NCI-H524 treated with DMSO at 0.1 percent for 48 hours (cell line): ENCODE results near the gene DIO3.
"Not testable (repeated sequence)": the region's sequence is repeated elsewhere in the genome, so short reads cannot be mapped to it uniquely, and the experiment has no call there.

Source experiments
- DNase-seq: peaks from one replicate; lab custom pipeline; 2025; lab: John Stamatoyannopoulos, UW

DIO3 gene

DNA sequence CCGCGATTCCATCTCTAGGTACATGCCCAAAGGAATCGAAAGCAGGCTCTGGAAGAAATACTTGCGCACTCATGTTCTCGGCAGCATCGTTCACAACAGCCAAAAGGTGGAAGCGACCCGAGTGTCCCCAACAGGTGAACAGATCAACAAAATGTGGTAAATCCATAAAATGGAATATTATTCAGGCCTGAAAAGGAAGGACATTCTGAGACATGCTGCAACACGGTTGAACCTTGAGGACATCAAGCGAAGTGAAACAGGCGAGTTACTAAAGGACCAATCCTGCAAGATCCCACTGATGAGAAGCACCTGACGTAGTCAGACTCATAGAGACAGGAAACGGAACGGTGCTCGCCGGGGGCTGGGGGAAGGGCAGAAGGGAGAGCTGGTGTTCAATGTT lies 17.5 kb upstream of the DIO3 start:
- DNase-seq, result no peak

DNA sequence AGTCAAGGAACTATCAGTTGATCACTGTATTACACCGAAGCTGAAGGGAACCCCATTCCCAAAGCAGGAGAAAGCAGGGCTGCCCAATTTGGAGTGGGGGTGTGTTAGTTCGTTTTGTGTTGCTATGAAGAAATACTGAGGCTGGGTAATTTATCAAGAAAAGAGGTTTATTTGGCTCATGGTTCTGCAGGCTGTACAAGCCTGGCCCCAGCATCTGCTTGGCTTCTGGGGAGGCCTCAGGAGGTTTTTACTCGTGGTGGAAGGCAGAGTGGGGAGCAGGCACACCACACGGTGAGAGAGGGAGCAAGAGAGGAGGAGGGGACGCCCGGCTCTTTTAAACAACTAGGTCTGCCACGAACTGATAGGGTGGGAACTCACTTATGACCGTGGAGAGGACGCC lies 16.7 kb upstream of the DIO3 start:
- no peak for DNase-seq

DNA sequence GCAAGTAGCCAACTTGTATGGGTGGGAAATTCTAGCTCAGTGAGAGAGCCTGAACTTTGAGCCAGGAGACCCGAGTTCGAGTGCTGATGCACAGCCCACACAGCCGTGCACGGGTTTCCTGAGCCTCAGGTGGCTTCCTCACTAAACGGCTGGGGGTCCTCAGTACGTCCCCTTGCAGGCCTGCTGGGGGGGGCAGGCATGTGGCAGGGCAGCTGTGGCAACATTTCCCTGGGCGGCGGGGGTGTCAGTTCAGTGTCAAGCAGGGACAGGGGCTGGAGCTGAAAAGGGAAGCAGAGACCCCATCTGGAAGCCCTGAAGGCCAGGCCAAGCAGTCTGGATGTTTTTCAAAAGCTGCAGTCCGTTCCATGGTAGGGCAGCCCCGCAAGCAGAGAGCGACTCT lies 14.6 kb upstream of the DIO3 start:
- DNase-seq, result no peak

DNA sequence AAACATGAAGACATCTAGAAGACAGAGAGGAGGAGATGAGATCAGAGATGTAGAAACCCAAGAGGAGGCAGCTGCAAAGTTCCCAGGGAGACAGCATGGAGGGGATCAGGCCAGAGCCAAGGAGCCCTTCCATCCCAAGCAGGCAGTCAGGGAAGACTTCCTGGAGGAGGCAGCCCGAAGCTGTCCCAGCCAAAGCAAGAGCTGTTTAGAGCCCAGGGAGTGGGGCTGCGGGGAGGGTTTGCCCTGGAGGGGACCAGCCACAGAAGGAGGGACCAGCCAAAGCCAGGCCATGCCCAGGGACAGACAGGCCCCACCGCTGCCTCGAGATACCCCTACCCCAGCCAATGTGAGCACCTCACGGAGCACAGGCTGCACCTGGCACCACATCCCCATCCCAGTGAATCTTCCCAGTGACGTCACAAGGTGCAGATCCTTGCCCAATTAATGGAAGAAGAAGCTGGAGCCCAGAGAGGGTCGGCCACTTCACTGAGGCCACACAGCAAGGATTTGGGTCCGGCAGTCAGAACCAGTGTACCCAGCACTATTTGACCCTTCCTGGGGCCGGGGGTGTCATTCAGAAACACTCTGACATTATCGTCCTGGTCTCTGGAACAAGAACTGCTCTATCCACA lies 14.1 kb upstream of the DIO3 start:
- no peak for DNase-seq

DNA sequence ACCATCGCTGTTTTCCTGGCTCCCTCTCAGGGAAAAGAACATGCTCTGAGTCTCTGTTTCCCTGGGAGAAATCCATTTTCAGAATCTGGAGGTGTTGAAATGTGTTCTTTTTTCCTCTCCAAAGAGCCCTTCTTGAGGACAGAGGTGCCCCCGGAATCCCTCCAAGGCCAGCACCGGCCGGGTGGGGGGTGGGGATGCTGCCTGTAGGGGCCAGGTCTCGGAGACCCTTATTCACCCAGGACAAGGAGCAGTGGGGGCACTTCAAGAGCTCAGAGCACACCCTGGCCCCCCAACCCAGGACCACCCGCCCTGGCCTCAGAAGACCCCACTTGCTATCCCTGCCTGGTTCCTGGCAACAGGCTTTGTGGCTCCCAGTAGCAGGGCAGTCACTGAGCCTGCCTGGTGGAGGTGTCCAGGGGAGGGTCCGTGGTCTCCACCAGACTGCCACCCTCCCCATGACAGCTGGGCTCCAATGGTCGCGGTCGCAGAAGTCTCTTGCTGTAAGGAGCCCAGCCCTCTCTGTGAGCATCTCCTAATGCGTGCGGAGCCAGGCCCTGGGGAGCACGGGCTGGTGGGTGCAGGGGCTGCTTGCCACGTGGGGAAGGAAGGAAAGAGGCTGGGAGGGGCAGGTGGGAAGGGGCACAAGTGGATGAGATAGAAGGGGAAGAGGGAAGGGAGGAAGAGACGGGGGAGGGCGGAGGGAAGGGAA lies 13.2 kb upstream of the DIO3 start:
- no peak for DNase-seq

DNA sequence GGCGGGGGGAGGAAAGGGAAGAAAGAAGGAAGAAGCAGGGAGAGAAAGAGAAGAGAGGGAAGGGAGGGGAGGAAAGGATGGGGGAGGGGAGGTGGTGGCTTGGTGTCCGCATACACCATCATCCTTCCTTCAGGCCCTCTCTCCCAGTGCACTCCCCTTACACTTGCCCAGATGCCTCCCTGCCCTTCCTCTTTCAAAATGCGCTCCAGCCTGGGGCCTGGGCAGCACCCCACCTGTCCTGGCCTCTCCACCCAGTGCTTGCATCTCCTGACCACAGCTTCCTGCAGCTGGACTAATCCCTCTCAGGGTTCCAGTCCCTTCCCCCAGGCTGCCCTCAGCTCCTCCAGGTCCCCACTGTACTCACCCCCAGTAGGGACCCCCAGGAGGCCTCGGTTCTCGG lies 12.6 kb upstream of the DIO3 start:
- no peak for DNase-seq

DNA sequence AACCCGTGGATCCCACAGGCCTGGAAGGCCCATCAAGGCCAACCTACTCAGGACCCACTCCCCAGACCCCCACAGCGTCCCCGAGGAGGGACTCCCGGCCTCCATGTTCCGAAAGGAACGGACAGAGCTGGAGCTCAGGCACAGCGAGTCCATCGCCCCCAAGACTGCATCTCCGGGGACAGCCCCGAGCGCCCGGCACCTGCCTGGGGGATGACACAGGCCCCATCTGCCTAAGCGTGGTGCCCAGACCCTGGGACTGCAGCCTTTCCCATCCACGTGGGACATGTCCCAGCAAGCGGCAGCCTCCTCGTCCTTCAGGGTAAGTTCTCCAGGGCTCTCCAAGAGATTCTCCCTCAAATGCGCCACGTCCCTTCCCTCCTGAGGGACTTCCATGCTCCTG lies 12.1 kb upstream of the DIO3 start:
- DNase-seq, result no peak

DNA sequence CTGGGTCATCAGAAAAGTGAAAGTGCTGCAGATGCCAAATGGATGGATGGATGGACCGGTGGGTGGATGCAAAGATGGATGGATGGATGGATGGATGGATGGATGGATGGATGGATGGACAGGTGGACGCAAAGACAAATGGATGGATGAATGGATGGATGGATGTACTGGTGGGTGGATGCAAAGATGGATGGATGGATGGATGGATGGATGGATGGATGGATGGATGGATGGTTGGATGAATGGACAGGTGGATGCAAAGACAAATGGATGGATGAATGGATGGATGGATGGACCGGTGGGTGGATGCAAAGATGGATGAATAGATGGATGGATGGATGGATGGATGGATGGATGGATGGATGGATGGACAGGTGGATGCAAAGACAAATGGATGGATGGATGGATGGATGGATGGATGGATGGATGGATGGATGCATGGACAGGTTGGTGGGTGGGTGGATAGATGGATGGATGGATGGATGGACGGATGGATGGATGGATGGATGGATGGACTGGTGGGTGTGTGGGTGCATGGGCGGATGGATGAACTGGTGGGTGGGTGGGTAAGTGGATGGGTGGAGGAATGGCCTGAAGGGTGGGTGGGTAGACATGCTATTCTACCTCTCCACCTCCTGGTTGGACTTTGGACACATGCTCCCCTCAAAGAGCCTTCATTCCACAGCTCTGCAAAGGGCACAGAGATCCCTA lies 10.9 kb upstream of the DIO3 start:
- DNase-seq, result not testable (repeated sequence)

DNA sequence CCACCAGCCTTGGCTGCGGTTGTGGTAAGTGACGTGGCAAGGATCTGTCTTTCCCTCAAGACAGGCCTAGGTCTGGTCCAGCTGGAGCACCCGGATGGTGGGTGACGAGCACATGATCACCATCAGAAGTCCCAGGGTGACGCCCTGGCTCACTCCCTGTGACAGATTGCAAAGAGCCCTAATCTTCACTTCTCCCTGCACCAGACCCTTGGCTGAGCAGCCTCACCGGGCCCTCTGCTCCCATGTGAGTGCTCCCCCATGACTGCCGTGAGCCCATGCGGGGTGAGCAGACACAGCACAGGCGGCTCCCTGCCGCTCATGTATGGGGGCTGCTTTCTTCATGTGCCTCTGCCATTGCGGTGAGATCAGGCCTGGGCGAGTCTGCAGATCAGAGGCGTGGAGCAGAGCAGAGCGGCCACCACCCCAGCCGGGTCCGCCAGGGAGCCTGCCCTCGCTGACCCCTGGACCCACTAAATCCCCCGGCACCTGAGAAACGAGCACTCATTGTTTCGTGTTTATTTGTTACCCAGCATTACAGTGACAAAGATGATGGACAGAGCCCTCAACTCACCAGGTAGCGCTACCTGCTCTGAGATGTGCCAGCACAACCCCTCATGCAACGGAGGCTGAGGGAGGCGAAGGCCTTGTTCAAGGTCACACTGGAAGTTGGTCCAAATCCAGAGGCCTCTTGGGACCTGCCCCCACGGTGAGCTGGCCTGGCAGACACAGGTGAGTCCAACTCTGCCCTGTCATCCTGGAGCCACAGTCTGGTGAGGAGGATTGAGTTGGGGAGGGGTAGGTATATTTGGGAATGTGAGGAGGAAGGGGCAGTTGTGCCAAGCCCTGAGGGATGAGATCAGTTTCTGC lies 9.3 kb upstream of the DIO3 start:
- DNase-seq, result no peak

DNA sequence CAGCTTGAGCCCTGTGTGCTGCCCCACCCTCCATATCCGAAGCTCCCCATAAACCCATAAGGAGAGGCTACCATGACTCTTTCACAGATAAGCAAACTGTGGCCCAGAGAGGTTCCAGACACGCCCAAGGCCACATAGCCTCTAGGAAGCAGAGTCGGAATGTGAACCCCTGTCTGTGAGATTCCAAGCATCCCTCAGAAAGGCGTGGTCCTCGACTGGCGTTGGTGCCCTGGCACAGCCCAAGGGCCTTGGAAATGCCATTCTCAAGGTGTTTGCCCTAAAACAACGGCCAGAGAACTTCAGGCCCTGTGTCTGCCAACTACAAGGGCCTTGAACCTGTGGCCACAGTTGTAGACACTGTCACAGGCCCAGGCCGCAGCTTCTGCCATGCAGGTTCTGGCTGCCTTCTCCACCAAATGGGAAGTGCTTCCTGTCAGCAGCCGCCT lies 8.5 kb upstream of the DIO3 start:
- DNase-seq, result no peak

DNA sequence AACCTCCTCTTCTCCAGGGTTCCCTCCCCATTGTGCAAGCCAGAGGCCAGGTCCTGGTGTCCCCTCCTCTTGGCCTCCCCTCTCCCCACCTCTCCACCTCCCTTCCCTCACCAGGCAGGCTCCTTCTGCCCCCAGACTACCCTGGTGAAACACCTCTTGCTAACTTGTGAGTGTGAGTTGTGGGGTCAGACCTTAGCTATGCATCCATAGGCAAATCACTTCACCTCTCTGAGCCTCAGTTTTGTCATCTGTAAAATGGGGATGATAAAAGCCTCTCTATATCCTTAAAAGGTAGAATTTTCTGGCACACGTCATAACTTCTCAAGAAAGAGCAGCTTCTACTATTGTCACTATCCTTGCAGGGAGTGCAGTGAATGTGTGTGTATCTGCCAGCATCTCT lies 7.9 kb upstream of the DIO3 start:
- DNase-seq, result no peak

DNA sequence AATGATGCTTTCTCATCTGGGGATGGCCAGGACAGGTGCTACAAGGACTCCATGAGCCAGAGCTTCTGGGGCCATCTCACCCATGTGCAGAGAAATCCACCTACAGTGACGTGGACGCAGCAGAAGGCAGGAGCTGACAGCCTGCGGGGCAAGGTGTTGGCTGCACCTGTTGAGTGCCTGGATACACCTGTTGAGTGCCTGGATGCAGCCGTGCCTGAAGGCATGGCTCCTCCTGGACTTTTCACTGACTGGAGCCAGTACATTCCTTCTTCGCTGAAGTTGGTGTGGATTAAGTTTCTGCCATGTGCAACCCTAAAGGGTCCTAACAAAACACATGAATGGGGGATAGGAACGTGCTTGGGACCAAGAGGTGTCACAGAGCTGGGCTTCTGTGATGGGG lies 7.4 kb upstream of the DIO3 start:
- no peak for DNase-seq

DNA sequence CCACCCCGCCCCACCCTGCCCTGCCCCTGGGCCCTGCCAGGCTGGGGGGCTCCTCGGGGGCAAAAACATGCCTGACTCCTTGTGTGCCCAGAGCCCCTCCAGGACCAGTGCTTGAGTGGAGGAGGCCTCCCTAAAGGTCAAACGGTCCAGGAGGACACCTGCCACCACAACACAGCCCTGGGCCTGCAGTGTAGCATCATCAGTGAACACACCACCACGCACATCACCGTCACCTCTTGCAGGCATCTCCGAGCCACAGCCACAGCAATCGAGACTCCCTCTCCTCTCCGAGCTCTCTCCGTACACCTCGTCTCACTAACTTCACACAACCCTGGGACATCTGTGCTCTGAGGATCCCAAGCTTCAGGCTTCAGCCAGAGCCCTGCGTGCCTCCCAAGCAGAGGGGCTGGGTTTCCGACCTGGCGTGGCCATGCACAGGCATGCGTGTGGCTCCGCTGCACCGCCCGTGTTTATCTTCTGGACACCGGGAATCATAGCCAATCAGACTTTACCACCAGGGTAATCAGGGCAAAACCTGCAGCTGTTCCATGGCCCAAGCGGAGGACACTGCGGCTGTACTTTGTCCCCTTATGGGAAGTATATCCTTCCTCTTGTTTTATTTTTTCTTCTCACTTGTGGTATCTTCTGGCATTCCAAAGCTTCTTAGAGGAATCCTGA lies 6.2 kb upstream of the DIO3 start:
- no peak for DNase-seq

DNA sequence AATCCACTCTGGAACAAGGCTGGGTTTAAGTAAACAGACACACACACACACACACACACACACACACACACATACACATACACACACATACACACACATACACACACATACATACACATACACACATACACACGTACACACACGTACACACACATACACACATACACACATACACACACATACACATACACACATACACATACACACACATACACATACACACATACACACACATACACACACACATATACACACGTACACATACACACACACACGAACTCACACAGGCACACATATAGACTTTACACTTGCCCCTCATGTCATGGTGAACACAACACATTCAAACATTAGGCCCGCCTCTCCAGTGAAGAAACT lies 5.6 kb upstream of the DIO3 start:
- not testable (repeated sequence) for DNase-seq

DNA sequence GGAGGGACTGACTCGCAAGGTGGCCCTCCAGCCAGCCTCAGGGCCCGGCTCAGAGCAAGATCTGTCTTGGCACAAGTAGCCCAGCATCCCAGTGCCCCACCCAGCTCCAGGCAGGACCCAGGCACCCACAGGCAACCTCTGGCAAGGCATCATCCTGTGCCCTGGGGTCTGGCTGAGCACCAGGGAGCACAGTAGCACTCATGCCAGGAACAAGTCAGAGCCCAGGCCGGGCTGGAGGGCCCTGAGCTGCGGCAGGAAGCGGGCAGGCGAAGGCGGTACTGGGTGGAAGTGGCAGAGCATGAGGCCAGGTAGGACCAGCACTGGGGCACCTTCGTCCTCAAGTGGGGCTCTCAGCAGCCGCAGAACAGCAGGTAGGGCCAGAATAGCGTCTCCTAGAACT lies 5.2 kb upstream of the DIO3 start:
- DNase-seq, result no peak

DNA sequence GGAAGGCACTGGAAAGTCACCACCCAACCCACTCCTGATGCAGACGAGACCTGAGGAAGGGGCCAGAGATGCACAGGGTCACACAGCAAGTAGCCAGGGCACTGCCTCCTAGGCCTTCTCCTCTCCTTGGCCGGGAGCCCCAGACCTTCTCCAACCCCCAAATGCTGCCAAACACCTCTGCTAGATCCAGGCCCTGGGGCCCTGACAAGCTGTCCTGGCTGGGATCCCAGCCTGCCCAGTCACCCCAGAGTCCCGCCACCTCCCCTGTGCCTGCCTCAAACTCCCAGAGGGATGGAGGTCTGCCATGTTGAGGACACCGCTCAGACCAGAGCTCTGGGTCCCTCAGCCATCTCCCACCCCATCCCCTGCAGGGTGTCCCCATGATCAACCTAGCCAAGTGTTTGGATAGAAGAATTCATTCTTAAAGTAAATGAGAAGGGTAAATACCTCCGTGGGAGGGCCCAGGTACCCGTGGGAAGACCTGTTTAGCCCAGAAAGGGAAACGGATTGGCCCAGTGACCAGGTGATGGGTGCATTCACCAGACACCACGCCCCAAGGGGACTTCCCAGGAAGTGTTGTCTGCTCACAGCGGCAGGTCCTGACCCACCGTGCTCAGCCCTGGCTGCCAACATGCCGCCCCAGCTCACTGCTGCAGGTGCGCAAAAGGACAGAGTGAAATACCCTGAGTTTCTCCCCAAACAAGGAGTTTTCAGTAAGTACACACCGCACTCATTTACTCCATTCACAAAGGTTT lies 4.6 kb upstream of the DIO3 start:
- no peak for DNase-seq

DNA sequence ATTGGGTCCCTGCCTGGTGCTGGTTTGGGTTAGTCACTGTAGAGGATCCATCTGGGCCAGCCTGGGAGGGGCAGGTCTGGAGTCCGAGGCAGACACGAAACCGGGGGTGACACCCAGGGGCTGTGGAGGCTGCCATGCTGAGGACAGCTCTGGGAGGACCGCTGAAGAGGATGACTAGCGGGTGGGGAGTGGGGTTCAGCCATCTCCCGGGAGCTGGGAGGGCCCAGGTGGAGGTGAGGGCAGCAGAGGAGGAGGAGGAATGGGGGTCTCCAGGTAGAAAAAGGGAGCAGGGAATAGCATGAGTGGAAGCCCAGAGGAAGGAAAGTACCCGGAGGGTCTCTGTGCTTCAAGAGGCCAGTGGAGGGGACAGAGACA lies 4.0 kb upstream of the DIO3 start:
- no peak for DNase-seq

DNA sequence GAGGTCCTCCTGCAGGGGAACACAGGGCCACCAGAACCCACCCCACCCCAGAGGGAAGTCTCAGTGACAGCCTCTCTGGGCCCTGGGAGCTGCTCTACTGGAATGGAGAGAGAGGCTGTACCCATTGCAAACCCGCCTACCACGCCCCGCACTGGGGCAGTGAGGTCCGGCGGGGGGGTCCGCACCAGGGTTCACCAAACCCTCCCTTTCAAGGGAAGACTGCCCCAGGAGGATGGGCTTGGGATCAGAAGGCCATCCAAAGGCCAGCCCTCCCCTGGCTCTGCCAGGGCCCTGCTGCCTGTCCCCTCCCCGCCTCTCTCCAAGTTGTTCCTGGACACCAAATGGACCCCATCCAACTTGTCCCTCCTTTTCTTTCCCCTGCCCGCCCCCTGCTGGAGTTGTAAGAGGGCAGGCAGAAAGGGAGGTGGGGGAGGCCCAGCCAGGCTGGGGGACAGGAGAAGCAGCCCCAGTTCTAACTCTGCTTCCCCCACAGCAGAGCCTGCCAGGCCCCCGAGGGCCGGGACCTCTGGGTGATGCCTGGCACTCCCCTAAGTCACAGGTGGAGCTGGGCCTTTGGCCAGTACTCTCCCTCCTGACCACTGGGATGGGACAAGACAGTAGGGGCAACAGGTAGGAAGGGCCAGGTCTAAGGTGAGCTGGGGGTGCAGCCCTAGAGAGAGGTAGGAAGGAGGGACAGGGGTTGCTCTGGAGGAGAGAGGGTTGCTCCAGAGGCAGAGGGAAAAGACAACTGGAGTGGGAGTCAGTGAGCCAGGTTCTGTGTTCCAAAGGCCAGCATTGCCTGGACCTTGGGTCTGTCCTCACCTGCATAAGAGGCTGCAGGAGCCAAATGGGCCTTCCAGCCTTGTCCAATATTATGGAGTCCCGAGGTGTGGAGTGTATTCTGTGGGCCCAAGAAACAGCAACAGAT lies 3.2 kb upstream of the DIO3 start:
- no peak for DNase-seq

DNA sequence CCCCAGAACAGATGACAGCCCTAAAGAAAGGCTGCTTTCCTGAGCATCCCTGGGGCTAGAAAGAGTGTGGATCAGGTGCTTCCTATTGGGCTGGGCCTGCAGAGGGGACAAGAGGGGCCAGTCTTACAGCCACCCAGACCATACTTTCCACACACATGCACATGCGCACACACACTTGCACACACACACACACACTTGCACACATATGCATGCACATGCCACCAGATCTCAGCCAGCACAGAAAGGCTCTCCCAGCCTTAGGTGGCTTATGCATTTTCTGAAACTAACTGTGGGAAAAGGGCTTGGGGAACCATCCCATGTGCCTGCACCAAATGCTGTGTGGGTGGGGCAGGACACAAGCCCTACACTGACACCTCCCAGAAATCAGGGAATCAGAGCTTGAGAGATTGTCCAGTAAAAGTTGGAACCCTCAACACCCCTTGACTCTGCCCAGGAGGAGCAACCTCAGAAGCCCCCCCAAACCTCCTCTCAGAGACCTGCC lies 2.5 kb upstream of the DIO3 start:
- no peak for DNase-seq

DNA sequence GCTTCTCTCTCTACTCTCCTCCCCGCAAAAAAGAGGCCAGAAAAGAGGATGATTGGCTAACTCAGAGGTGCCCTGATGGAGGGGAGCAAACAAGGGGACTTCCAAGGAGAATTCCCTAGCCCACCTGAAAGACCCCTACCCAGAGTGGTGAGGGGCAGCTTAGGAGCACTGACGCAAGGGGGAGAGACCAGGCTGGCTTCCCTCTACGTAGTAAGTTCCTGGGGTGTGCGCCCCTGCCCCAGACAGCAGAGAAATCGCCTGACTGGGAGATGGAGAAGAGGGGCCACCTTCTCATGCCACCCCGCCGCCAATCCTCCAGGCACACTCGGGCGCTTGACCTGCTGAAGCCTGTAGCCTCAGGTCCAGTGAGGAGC lies 2.1 kb upstream of the DIO3 start:
- DNase-seq, result no peak
